Measurements from ENCODE around the gene B3GNT2. TPM values are rescaled to one million over a fixed set of nuclear protein-coding genes. Genes with fewer than 3 reads are reported as not detected.

Gene B3GNT2
- total and polyA plus RNA-seq, 2 donors, result 12.8 to 27.3 TPM

DNA sequence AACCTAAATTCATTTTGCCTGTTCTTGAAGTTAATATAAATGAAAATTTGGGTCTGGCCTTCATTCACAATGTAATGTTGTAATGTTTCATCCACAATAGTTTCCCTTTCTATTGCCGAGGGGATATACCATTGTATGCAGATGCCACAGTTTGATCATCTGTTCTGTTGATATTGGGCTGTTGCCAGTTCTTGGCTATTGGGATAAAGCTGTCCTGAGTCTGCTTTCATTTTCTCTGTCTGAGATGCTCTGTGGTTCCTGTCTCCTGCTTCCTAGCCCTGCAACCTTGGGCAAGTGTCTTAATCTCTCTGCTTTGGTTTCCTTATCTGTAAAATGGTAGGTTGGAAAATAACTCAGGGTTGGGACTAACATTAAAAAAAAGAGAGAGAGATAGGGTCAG, 25.2 kb downstream of the B3GNT2 start:
- H3K4me1 ChIP-seq (ENCODE audit: insufficient read depth), result no peaks in the 10 kb centered on the region
- no peak overlapping the region for H3K27ac ChIP-seq (ENCODE audit: low read depth)
- no peaks in the 10 kb centered on the region for H3K36me3 ChIP-seq (ENCODE audit: insufficient read depth)
- no peak for DNase-seq (ENCODE audit: extremely low spot score)
- no peak overlapping the region for H3K4me3 ChIP-seq (ENCODE audit: low read depth, low read length)
- WGBS, result 58% methylated on average over 1 of the region's 1 CpG

- no peaks in the 10 kb centered on the region for H3K36me3 ChIP-seq (ENCODE audit: insufficient read depth)
- no peak overlapping the region for H3K4me3 ChIP-seq (ENCODE audit: low read depth, low read length)
- WGBS, result 92% methylated on average over 12 of the region's 12 CpGs
- no peak overlapping the region for H3K27ac ChIP-seq (ENCODE audit: low read depth)
- H3K4me1 ChIP-seq (ENCODE audit: insufficient read depth), result no peaks in the 10 kb centered on the region
- no peak for DNase-seq (ENCODE audit: extremely low spot score)
Observed at GRCh38 chr2:62222171-62222570, 26.3 kb downstream of the B3GNT2 start.

GRCh38 chr2:62222674-62223073, 26.8 kb downstream of the B3GNT2 start:
- DNase-seq (ENCODE audit: extremely low spot score), result no peak

GRCh38 chr2:62224976-62225375, 29.1 kb downstream of the B3GNT2 start:
- Histone ChIP-seq H3K4me3 (ENCODE audit: low read depth, low read length) (no peak overlapping the region), H3K27ac (ENCODE audit: low read depth) (no peak overlapping the region), H3K4me1 (ENCODE audit: insufficient read depth) (no peaks in the 10 kb centered on the region), H3K36me3 (ENCODE audit: insufficient read depth) (no peaks in the 10 kb centered on the region)
- no peak for DNase-seq (ENCODE audit: extremely low spot score)
- WGBS, result 80% methylated on average over 1 of the region's 1 CpG

More at GRCh38 chr2:62222674-62223073, 26.8 kb downstream of the B3GNT2 start:
- WGBS, result 90% methylated on average over 8 of the region's 8 CpGs
- H3K27ac ChIP-seq (ENCODE audit: low read depth), result no peak overlapping the region
- no peak overlapping the region for H3K4me3 ChIP-seq (ENCODE audit: low read depth, low read length)
- H3K36me3 ChIP-seq (ENCODE audit: insufficient read depth), result no peaks in the 10 kb centered on the region
- no peaks in the 10 kb centered on the region for H3K4me1 ChIP-seq (ENCODE audit: insufficient read depth)

DNA sequence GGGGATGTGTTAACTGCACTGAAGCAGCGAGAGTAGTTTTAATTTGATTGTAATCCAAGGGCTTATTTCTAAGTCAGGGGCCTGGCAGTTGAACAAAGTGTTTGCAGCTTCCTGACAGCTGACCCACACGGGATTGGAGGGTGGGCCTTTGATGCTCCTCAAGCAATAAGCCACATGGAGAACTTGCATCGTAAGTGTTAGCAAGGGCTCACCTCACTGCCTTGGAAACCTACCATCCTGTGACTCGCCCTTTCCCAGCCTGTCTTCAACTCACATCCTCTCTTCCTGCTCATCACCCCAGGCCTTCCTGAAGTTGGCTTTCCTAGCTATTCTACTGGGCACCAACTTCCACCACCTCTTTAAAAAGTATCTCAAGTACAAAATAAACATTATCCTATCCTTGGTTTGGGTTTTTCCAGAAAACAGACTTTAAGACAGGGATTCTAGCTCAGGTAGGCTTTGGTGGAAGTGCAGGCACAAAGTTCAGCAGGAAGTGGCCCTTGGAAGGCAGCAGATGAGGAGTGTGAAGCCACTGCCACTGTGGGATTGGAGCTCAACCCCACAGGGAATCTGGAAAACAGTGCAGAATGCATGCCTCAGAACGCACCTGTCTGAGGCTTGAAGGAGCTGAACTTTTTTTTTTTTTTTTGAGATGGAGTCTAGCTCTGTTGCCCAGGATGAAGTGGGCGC, 31.6 kb downstream of the B3GNT2 start:
- Histone ChIP-seq H3K4me1 (ENCODE audit: insufficient read depth) (no peaks in the 10 kb centered on the region), H3K27ac (ENCODE audit: low read depth) (no peak overlapping the region), H3K4me3 (ENCODE audit: low read depth, low read length) (no peak overlapping the region), H3K36me3 (ENCODE audit: insufficient read depth) (no peaks in the 10 kb centered on the region)
- no peak for DNase-seq (ENCODE audit: extremely low spot score)
- 76% methylated on average over 6 of the region's 6 CpGs for WGBS

DNA sequence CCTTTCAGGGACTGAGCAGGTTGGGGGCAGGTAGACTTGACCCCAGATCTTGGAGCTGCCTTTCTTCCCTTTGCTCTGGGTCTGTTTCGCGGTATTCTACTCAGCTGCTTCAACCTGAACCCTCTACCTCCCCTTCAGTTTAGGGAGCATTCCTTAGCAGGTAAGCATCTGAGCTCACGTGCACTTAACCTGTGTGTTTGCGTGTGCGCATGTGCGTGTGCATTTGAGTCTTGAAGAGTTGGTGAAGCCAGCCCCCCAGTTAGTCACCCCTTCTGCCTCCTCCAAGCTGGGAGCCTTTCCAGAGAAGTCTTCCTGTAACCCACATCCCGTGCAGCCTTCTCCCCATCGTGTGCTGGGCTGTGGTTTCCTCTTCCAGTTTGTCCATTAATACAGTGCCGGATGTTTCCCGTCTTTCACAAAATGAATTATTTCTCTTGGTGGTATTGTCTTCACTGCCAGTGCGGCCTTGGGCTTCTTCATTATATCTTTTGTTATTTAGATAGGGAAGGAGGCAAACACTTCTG, 33.2 kb downstream of the B3GNT2 start:
- no peak for DNase-seq (ENCODE audit: extremely low spot score)
- Histone ChIP-seq H3K27ac (ENCODE audit: low read depth) (no peak overlapping the region), H3K36me3 (ENCODE audit: insufficient read depth) (no peaks in the 10 kb centered on the region), H3K4me3 (ENCODE audit: low read depth, low read length) (no peak overlapping the region), H3K4me1 (ENCODE audit: insufficient read depth) (no peaks in the 10 kb centered on the region)
- 86% methylated on average over 11 of the region's 11 CpGs for WGBS

DNA sequence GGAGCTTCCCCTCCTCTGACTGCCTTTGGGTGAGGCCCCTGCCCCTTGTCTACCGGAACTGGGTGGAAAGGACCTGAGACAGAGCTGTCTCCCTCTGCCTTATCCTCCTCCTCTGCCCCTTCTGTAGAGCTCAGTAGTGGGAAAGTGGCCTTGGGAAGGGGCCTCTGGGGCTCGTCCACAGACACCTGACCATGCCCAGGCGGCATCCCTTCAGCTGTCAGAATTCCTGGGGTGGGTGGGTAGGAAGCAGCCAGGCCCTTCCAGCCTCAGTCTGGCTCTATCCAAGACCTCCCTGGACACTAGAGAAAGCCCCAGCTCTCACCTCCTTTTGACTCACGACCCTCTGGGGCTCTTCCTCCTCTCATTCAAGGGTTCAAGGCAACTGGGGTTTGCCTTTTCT, 35.6 kb downstream of the B3GNT2 start:
- Histone ChIP-seq H3K4me1 (ENCODE audit: insufficient read depth) (no peaks in the 10 kb centered on the region), H3K27ac (ENCODE audit: low read depth) (no peak overlapping the region), H3K4me3 (ENCODE audit: low read depth, low read length) (no peak overlapping the region), H3K36me3 (ENCODE audit: insufficient read depth) (no peaks in the 10 kb centered on the region)
- DNase-seq (ENCODE audit: extremely low spot score), result no peak
- 71% methylated on average over 4 of the region's 4 CpGs for WGBS

DNA sequence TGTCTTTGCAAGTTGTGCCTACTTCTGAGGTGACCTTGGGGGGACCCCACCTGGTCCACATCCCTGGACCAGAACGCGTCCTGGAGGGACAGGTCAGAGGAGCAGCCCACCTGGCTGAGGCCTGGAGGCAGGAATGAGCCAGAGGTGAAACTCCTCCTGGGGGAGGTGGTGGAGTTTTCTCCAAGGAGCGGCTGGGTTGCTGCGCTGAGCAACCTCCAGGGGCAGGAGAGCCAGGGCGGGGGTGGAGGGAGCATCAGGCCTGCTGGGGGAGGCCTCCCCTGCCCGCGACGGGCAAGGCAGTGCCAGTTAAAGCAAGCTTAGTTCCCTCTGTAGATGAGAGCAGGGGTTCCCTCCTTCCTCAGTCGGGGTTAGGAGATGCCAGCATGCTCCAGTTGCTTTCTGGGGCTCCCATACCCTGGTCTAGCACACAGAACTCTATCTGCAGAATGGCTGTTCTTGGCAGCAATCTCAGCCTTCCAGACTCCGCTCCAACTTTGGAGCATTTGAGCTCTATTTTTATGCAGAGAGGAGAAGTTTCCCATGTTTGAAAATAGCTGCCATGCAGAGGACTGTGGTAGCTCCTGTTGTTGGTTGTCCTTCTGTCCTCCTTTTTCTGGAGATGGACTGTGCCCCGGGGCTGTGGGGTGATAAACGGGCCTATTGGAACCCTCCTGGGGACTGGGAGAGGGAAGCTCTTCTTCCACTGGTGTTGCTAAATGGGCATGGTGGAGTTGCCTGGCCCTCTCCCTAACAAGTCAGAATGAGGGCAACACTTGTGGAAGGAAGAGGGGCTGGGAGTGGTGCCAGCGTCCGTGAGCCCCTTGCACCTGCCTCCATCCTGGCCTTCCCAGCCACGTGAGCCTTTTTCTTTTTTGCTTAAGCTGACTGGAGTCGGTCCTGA, 39.1 kb downstream of the B3GNT2 start:
- Histone ChIP-seq H3K4me1 (ENCODE audit: insufficient read depth) (no peaks in the 10 kb centered on the region), H3K27ac (ENCODE audit: low read depth) (no peak overlapping the region), H3K36me3 (ENCODE audit: insufficient read depth) (no peaks in the 10 kb centered on the region), H3K4me3 (ENCODE audit: low read depth, low read length) (no peak overlapping the region)
- no peak for DNase-seq (ENCODE audit: extremely low spot score)
- 82% methylated on average over 16 of the region's 16 CpGs for WGBS

- 96% methylated on average over 6 of the region's 6 CpGs for WGBS
- Histone ChIP-seq H3K4me3 (ENCODE audit: low read depth, low read length) (no peak overlapping the region), H3K4me1 (ENCODE audit: insufficient read depth) (no peaks in the 10 kb centered on the region), H3K27ac (ENCODE audit: low read depth) (no peak overlapping the region), H3K36me3 (ENCODE audit: insufficient read depth) (no peaks in the 10 kb centered on the region)
- DNase-seq (ENCODE audit: extremely low spot score), result no peak
Observed at GRCh38 chr2:62236499-62236898, 40.6 kb downstream of the B3GNT2 start.

DNA sequence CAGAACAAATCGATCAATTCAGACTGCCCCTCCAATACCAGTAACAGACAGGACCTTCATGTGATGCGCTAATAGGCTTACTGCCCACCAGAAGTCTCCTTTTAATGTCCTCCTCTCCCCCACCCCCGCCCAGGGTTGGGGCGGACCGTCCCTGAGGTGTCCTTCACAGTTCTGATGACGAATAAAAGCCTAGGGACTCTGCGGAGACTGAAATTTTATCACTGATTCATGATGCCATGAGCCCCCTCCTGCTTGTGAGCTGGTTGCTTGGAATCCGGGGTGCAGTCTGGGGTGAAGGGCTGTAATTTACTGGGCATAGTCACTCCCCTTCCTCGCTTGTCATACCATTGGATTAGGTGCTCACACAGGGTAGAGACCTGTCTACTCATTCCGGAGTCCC, 42.3 kb downstream of the B3GNT2 start:
- Histone ChIP-seq H3K27ac (ENCODE audit: low read depth) (no peak overlapping the region), H3K36me3 (ENCODE audit: insufficient read depth) (no peaks in the 10 kb centered on the region), H3K4me1 (ENCODE audit: insufficient read depth) (no peaks in the 10 kb centered on the region), H3K4me3 (ENCODE audit: low read depth, low read length) (no peak overlapping the region)
- no peak for DNase-seq (ENCODE audit: extremely low spot score)
- 91% methylated on average over 10 of the region's 10 CpGs for WGBS

DNA sequence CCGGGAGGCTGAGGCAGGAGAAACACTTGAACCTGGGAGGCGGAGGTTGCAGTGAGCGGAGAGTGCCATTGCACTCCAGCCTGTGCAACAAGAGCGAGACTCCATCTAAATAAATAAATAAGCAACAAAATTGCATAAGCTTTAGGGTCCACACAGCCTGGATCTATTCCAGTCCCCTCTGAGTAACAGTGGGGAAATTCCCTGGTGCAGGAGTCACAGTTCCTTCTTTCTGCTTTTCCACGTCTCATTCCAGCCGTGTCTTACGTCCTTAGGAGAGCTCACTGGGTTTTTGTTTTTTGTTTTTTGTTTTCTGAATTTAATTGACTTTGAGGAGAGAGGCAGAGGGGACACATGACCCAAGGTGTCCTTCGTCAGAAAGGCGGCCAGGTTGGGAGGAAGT, 44.6 kb downstream of the B3GNT2 start:
- no peak for DNase-seq (ENCODE audit: extremely low spot score)
- Histone ChIP-seq H3K4me3 (ENCODE audit: low read depth, low read length) (no peak overlapping the region), H3K4me1 (ENCODE audit: insufficient read depth) (no peaks in the 10 kb centered on the region), H3K27ac (ENCODE audit: low read depth) (no peak overlapping the region), H3K36me3 (ENCODE audit: insufficient read depth) (no peaks in the 10 kb centered on the region)
- 95% methylated on average over 9 of the region's 9 CpGs for WGBS

DNA sequence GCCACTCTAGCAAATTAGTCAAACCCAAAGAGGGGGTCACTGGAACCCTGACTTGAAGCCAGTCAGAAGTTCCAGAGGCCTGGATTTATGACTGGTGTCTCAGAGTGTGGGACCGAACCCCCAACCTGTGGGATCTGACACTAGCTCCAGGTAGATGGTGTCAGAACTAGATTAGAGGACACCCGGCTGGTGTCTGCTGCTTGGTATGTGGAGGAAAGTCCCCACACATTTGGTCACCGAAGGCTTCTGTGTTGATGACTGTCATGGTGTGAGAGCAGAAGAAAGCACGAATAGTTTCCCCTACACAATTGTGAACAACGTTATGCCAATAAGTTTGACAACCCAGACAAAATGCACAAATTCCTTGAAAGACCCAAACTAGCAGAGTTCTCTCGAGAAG, 48.1 kb downstream of the B3GNT2 start:
- 89% methylated on average over 6 of the region's 6 CpGs for WGBS
- no peaks in the 10 kb centered on the region for H3K36me3 ChIP-seq (ENCODE audit: insufficient read depth)
- no peak overlapping the region for H3K4me3 ChIP-seq (ENCODE audit: low read depth, low read length)
- H3K27ac ChIP-seq (ENCODE audit: low read depth), result no peak overlapping the region
- DNase-seq (ENCODE audit: extremely low spot score), result no peak
- no peaks in the 10 kb centered on the region for H3K4me1 ChIP-seq (ENCODE audit: insufficient read depth)

- no peak for DNase-seq (ENCODE audit: extremely low spot score)
- H3K36me3 ChIP-seq (ENCODE audit: insufficient read depth), result no peaks in the 10 kb centered on the region
- no peaks in the 10 kb centered on the region for H3K4me1 ChIP-seq (ENCODE audit: insufficient read depth)
- no peak overlapping the region for H3K4me3 ChIP-seq (ENCODE audit: low read depth, low read length)
- H3K27ac ChIP-seq (ENCODE audit: low read depth), result no peak overlapping the region
- 75% methylated on average over 3 of the region's 3 CpGs for whole genome bisulfite sequencing
Observed at GRCh38 chr2:62248226-62248625, 52.3 kb downstream of the B3GNT2 start.

GRCh38 chr2:62250239-62250638, 54.3 kb downstream of the B3GNT2 start:
- H3K4me3 ChIP-seq (ENCODE audit: low read depth, low read length), result no peak overlapping the region
- no peaks in the 10 kb centered on the region for H3K4me1 ChIP-seq (ENCODE audit: insufficient read depth)
- 88% methylated on average over 4 of the region's 4 CpGs for WGBS
- H3K36me3 ChIP-seq (ENCODE audit: insufficient read depth), result no peaks in the 10 kb centered on the region
- no peak for DNase-seq (ENCODE audit: extremely low spot score)
- H3K27ac ChIP-seq (ENCODE audit: low read depth), result no peak overlapping the region

Measured in urinary bladder (tissue), 4 donors.